Effector CD4-positive, alpha-beta T cell (primary cell): Measurements from ENCODE around the gene SLC6A3.
"Not testable (repeated sequence)": the region's sequence is repeated elsewhere in the genome, so short reads cannot be mapped to it uniquely, and the experiment has no call there.

Experiments used
- DNase-seq: peaks from one replicate; pipeline ENCODE4 v3.0.0-alpha.2; 2020

Gene SLC6A3

DNA sequence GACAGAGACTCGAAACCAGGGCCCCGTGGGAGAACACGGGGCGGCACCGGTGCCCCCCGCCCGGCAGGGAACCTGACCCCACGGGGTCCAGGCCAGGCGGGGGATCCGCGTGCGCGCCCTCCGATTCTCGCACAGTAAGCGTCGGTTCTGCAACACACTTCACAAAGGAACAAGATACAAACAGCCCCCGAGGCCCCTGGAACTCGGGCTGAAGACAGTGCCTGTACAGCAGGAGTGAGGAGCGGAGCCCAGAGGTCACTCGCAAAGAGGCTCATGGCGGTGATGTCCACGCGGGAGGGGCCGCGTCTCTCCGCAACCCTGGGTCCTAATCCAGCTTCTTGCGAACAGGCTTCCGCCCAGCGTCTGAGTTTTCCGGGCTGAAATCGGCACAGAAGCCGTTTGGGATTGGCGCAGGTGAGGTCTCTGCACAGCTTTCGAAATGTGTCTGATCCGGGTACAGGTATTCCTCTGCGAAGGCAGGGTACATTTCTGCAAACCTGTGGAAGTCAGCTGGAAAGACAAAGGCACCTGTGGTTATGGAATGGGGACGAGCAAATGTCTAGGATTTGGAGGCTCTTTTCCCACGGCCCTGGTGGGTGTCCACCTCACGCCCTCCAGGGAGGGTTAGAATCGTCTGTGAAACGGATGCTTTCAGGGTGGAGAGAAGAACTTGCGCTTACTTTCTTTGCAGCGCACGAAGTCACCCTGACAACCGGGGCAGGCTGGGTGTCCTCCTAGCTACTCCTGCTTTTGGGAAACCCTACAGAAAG, 18.3 kb upstream of the SLC6A3 start:
- DNase-seq, result no peak

- DNase-seq, result no peak
These were observed 17.1 kb upstream of the SLC6A3 start for GRCh38 chr5:1462358-1462757.

- no peak for DNase-seq
These were observed 16.2 kb upstream of the SLC6A3 start for GRCh38 chr5:1461396-1461795.

DNA sequence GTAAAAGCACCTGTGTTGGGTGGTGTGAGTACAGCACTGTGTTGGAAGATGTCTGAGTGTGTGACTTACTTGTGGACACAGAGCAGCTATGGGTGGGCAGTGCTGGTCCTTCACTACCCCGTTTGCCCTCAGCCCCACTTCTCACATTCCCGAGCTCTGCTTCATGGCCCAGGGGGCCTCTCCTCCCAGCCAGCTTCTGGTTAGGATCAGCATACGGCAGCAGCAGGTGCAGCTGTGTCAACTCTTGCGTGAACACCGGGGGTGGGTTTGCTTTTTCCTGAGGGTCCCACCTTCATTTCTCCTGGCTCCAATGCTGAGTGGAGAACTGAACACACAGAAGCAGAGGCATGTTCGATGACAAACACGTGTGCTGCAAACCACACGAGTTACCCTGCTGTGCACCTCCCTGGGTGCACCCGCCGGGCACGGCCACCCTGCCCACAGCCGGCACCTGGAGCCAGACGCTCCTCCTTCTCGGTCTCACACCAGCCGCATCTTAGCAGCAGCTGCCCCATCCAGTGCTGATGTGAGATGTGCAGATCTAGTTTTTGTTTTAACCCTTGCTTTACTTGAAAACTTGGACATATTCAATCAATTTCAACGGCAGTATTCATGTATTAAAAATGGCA, 14.9 kb upstream of the SLC6A3 start:
- DNase-seq, result no peak

- DNase-seq, result not testable (repeated sequence)
These were observed 14.2 kb upstream of the SLC6A3 start for GRCh38 chr5:1459435-1459834.

DNA sequence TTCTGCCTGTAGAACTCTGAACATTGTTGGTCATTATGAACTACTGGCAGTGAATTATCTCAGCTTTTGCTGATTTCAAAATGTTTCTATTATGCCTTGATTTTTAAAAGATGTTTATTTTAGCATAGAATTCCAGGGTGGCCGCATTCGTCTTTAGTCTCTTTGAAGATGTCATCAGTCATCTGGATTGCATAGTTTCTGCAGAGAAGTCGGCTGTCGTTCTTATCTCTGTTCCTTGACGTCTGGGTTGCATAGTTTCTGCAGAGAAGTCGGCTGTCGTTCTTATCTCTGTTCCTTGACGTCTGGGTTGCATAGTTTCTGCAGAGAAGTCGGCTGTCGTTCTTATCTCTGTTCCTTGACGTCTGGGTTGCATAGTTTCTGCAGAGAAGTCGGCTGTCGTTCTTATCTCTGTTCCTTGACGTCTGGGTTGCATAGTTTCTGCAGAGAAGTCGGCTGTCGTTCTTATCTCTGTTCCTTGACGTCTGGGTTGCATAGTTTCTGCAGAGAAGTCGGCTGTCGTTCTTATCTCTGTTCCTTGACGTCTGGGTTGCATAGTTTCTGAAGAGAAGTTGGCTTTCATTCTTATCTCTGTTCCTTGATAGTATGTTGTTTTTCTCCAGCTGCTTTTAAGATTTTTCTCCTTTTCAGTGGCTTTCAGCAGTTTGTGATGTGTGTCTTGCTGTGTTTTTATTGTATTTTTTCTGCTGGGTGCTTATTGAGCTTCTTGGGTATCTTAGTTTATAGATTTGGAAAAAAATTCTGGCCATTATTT, 11.1 kb upstream of the SLC6A3 start:
- DNase-seq, result not testable (repeated sequence)

DNA sequence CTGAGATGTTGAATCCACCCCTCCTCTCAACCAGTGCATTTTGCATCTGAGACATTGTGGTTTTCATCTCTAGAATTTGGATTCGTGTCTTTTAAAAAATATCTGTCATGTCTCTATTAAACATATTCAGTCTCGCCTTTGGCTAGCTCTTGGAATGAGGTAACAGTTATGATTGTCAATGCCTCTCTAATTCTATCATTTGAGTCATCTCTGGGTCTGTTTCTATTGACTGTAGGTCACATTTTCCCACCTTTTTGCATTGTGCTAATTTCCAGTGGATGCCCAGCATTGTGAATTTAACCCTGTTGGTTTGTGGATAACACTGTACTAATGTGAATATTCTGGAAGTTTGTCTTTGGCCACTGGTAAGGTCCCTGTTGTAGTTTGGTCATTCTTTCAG, 8.4 kb upstream of the SLC6A3 start:
- no peak for DNase-seq

DNA sequence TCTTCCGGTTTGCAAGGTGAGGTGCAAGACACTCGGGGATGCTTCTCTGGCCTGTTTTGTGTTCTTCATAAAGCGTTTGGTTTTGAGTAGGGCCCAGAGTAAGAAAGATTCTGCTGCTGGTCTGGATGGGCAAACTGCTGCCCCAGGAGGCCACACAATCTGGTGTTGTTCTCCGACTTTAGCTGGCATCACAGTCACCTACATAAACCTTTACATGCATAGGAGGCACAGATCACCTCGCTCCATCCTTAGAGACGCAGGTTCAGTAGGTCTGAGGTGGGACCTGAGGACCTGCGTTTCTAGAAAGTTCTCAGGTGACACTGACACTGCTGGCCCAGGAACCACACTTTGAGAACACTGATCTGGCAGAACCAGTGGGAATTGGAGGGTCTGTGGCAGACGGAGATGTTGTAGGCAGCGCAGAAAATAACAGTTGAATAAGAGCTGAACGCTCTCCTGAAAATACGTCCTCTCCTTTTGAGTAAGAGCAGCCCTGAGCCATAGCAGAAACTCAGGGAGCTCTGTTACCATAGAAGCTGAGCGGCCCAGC, 3.9 kb upstream of the SLC6A3 start:
- no peak for DNase-seq

DNA sequence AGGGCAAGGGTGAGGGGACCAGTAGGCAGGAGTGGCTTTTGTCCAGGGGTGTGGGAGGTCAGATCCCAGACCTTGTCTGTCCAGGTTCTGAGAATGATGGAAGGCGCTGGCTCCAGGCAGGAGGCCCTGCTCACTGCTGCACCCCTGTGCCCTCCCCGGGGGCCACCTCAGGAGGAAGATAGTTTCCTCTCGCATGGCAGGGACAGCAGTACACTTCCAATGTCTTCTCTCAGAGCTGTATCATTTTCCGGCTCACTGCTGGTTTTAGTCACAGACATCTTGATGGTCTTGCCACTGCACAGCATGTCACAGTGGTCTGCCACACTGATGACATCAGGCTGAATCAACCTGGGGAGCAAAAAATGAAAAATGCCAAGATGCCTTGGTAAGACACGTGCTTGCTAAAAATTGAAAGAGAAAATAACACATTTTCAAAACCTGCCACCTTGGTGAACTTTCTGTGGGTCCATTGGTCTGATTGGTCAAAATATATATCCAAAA, 3.3 kb upstream of the SLC6A3 start:
- no peak for DNase-seq

DNA sequence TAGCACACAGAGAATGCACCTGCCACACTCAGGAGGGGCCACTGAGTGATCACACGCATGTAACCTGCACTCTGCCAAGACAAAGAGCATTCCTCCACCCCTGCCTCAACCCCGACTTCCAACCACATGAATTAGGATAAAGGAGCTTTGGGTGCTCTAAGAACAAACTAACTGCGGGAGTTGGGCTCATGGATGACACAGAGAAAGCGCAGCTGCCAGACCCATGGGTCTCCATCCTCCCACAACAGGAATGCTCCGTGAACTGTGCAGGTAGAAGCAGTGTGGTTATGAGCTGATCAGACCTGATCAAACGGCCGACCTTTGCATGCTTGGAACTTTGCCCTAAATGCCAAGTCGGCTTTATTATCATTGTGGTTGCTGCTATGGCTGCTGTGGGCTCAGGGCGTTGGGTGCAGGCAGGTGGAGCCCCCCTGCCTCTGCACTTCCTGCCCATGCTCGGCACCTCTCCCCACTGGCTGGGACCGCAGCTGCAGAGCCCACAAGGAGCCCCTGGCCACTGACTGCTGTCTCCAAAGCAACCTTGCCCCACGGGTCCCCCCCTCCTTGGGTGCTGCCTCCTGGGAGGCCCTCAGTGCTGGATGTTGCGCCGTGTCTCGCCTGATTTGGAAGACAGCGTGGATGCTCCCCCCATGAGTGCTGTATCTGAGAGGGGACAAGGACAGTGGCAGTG, 2.6 kb upstream of the SLC6A3 start:
- DNase-seq, result no peak

- no peak for DNase-seq
These were observed 1.5 kb upstream of the SLC6A3 start for GRCh38 chr5:1446602-1447343.

- no peak for DNase-seq
These were observed 705 bp upstream of the SLC6A3 start for GRCh38 chr5:1445689-1446601.

- no peak for DNase-seq
These were observed 665 bp downstream of the SLC6A3 start for GRCh38 chr5:1444361-1445189.

DNA sequence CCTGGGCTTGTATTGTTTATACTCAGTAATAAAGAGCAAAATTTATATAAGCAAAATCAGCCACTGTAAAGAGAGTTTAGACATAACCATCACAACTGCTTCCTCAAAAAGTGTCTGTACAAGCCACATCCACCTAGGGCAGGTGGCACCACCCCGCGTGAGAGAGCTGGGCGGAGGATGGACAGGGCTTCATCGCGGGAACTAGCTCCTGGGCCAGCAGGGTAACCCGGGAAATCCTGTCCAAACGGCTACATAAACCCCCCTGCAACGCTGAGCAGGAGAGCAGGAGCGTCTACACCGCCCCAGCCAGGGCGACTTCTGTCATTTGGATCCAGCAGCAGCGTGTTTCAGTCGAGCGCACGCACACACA, 1.3 kb downstream of the SLC6A3 start:
- DNase-seq, result no peak

- no peak for DNase-seq
These were observed 2.1 kb downstream of the SLC6A3 start for GRCh38 chr5:1443171-1443570.

GRCh38 chr5:1442222-1443145, 2.8 kb downstream of the SLC6A3 start:
- DNase-seq, result no peak

- DNase-seq, result no peak
These were observed 3.9 kb downstream of the SLC6A3 start for GRCh38 chr5:1441166-1441865.

GRCh38 chr5:1440098-1440493, 5.1 kb downstream of the SLC6A3 start:
- DNase-seq, result no peak
